Right forelimb (tissue), 1 donor: ENCODE data around the gene SMIM15.

Source experiments
- DNase-seq: peaks from one replicate; pipeline ENCODE4 v3.0.0-alpha.2; 2018

Gene SMIM15

GRCh38 chr5:61159070-61159469, 3.2 kb downstream of the SMIM15 start:
- DNase-seq, result no peak

GRCh38 chr5:61151893-61152292, 10.4 kb downstream of the SMIM15 start:
- no peak for DNase-seq

- DNase-seq, result no peak
Measured at GRCh38 chr5:61148515-61148914, 13.8 kb downstream of the SMIM15 start.

GRCh38 chr5:61142811-61143210, 19.5 kb downstream of the SMIM15 start:
- DNase-seq, result no peak

- DNase-seq, result no peak
Measured at GRCh38 chr5:61142391-61142790, 19.9 kb downstream of the SMIM15 start.

GRCh38 chr5:61141801-61142200, 20.5 kb downstream of the SMIM15 start:
- no peak for DNase-seq

- no peak for DNase-seq
Measured at GRCh38 chr5:61139931-61140330, 22.3 kb downstream of the SMIM15 start.

GRCh38 chr5:61139094-61139873, 23.0 kb downstream of the SMIM15 start:
- DNase-seq, result no peak

- DNase-seq, result no peak
Measured at GRCh38 chr5:61137835-61138234, 24.4 kb downstream of the SMIM15 start.

GRCh38 chr5:61132559-61132958, 29.7 kb downstream of the SMIM15 start:
- no peak for DNase-seq

- no peak for DNase-seq
Measured at GRCh38 chr5:61130289-61130688, 32.0 kb downstream of the SMIM15 start.

- DNase-seq, result no peak
Measured at GRCh38 chr5:61123145-61123544, 39.1 kb downstream of the SMIM15 start.

- no peak for DNase-seq
Measured at GRCh38 chr5:61120534-61120933, 41.7 kb downstream of the SMIM15 start.

- no peak for DNase-seq
Measured at GRCh38 chr5:61119066-61119465, 43.2 kb downstream of the SMIM15 start.

- no peak for DNase-seq
Measured at GRCh38 chr5:61115968-61116367, 46.3 kb downstream of the SMIM15 start.

- DNase-seq, result no peak
Measured at GRCh38 chr5:61114441-61114840, 47.8 kb downstream of the SMIM15 start.
